8988T (cell line): ENCODE results near the gene GPATCH11.

Experiments used
- DNase-seq: peaks from one replicate; pipeline ENCODE4 v3.0.0; 2011

Gene GPATCH11

DNA sequence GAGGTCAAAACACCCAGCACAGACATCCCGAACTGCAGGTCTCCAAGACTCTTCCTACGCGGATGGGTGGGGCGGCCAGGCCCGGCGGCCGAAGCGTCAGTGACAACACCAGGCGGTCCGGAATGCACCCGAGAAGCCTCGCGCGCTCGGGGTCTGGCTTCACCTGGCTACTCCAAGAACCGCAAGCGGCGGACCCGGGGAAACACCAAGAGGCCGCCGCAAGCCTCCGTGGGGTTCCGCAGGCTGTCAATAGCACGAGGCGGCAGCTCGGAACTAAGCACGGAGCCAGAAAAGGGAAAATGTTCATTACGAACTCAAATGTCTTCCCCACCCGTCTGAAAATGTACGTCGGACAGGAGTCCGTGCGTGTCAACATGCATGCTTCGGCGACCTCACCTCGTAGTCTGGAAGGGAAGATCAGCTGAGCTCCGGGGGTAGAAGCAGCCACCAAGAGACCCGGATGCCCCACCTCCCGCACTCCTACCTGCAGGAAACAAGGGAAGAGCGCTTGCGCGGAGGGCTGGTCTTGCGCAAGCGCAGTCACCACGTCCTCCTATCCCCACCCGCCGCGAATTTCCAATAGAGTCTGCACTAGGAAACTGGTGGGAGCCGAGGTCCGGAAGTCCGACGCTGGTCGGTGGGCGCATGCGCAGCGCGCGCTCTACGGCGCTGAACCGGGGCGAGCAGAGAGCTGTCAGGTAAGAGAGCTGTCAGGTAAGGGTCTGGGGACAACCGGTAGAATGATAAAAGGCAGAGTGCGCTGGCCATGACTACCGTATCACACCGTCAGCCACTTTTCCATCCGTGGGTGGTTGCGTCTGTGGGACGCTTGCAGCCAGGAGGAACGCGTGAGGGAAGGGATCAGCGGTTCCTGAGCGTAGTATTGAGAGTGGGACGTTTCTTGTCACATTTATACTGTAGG lies at the start of gene GPATCH11, which contains the start of gene HEATR5B:
GPATCH11 (plus strand) TSS at position 646 of the 922 bp plus-strand sequence. CDS start 3,864 bp downstream, outside the sequence.
HEATR5B (minus strand) TSS at position 500 of the 922 bp plus-strand sequence. CDS start 958 bp downstream, outside the sequence.
- peak; percentile 76 for DNase-seq

DNA sequence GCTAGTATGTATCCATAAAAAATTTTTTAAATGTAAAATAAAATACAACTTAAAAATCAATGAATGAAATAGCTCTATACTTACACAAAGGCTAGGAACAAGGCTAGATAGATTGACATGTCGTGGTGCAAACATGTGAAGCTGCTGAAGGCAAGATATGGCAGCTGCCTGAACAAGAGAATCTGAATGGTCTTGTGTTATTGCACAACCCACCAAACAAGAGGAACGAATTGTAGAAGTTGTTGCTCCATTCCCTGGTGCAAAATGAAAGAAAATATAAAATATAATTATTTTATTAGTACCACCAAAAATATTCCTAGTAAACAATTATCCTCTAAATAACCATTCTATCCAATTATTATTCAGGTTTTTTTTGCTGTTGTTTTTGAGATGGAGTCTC lies 46.5 kb upstream of the GPATCH11 start:
- no peak for DNase-seq

GRCh38 chr2:37039580-37039979 lies 44.7 kb upstream of the GPATCH11 start:
- no peak for DNase-seq

DNA sequence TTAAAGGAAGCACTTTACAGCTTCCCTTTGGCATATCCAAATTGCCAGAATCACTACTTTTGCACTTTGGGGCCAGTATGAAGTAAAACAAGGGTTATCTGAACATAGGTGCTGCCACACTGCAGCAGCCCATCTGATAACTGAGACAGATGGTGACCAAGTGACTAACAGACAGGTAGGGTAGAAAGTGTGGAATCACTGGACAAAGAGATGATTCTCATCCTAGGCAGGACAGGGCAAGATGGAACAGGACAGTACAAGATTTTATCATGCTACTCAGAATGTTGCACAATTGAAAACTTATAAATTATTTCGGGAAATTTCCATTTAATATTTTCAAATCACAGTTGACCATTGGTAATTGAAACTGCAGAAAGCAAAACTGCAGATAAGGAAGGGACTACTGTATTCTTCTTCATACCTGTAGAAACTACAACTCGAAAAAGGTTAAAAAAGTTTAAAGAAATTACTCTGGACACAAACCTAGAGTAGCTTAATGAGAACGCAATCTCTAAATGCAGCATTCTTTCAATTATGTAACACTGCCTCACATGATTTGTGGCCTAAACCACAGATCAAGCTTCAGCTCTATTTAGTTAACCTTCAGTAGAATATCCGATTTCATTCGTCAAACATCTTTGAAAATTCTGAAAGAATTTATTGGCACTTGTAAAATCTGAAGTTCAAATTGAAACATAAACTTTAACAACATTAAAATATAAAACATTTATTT lies 31.6 kb upstream of the GPATCH11 start:
- DNase-seq, result no peak

DNA sequence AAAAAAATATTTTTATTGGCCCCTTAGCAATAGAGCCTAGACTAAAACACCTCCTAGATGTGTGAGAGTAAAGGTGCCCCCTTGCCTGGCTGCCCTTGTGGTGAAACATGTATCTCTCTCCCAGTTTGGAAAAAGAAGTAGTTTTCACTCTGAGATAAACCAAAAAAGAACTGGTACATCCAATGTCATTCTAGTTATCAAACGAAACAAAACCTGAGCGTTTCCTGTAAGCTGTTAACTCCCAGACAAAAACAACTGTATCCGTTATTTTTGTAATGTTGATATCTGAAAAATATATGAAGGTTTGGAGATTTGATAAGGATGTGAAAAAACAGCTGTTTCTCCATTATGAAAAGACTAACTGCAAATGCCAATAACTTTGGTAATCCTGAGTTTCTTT lies 24.5 kb upstream of the GPATCH11 start:
- no peak for DNase-seq

- DNase-seq, result no peak
Measured at GRCh38 chr2:37060446-37060845, 23.9 kb upstream of the GPATCH11 start.

DNA sequence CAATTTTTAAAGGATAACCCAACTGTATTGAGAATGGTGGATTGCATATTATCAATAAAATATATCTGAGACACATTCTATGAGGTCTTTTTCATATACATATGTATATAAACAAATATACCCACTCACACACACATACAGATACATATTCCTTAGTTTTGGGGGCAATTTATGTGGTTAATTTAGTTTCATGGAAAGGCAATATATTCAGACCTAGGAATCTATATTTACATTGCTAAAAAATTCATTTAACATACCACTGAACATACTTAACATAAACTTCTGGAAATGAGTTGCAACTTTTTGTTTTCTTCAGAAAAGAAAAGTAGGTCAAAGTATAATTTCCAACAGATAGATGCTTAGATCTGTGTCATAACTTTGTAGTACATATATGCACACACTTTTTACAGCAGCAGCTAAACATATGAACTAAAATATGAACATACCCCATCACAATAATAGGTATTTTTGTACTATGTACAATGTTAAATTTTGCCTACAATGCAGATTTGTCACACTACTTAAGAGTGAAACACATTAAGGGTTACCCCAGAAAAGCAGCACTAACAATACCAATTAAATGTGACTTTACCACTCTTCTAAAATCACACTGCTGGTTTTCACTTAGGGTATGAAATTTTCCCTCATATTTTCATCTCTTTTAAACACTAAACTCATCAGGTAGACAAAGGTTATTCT lies 23.2 kb upstream of the GPATCH11 start:
- no peak for DNase-seq

GRCh38 chr2:37061776-37062175 lies 22.5 kb upstream of the GPATCH11 start:
- DNase-seq, result no peak

DNA sequence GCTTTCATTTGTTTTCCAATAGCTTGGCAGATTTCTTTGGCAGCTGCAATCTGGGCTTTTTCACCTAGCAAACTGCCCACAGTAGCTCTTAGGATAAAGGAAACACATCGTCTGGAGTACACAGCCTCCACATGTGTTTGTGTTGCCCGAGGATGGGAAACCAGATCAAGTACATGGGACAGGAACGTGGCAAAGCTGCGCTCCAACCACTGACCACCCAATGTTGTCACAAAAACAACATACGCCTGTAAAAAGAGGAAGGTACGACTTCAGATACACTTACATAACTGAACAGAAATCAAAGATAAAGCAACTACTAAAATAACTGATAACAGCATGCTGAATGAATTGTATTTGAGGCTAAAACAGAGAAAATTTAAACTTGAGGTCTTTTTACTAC lies 15.6 kb upstream of the GPATCH11 start:
- DNase-seq, result no peak

GRCh38 chr2:37070931-37071330 lies 13.4 kb upstream of the GPATCH11 start:
- no peak for DNase-seq

GRCh38 chr2:37080266-37080665 lies 4.1 kb upstream of the GPATCH11 start:
- no peak for DNase-seq

GRCh38 chr2:37080689-37081088 lies 3.6 kb upstream of the GPATCH11 start:
- DNase-seq, result no peak

- no peak for DNase-seq
Measured at GRCh38 chr2:37084797-37085196, 479 bp downstream of the GPATCH11 start.

DNA sequence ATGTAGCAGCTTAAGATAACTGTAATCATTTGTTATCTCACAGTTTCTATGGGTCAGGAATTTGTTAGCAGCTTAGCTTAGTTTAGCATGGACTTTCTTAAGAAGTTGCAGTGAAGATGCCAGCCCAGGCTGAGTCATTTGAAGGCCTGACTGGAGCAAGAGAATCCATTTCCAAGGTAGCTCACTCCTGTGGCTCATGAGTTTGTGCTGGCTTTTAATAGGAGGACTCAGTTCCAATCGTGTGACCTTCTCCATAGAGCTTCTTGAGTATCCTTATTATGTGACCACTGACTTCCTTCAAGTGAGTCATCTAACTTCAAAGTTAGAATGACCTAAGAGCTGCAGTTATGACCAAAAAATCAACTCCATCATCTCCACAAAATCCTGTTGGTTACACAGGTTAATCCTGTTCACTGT lies 1.4 kb downstream of the GPATCH11 start:
- no peak for DNase-seq

DNA sequence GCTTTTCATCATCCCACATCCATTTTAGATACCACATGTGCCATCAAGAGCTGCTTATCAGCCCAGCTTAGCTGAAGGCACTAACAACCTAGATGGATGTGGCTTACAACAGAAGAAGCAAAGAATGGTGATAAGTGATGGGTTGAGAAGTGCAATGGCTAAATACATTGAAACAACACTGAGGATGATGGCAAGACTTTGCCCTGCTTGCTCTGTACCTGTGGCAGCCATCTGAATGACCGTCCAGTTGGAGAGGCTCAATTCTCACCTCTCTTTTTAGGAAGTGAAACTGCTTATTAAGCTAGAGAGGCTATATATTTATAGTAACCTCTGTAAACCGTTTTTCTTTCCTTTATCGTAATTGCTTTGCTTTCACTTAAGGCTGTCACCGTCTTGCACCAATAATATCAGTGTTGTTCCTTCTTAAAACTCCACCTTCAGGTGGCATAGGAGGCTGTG lies 5.7 kb downstream of the GPATCH11 start:
- DNase-seq, result no peak

- no peak for DNase-seq
Measured at GRCh38 chr2:37091873-37092272, 7.6 kb downstream of the GPATCH11 start.

- DNase-seq, result no peak
Measured at GRCh38 chr2:37096568-37096967, 12.2 kb downstream of the GPATCH11 start.

DNA sequence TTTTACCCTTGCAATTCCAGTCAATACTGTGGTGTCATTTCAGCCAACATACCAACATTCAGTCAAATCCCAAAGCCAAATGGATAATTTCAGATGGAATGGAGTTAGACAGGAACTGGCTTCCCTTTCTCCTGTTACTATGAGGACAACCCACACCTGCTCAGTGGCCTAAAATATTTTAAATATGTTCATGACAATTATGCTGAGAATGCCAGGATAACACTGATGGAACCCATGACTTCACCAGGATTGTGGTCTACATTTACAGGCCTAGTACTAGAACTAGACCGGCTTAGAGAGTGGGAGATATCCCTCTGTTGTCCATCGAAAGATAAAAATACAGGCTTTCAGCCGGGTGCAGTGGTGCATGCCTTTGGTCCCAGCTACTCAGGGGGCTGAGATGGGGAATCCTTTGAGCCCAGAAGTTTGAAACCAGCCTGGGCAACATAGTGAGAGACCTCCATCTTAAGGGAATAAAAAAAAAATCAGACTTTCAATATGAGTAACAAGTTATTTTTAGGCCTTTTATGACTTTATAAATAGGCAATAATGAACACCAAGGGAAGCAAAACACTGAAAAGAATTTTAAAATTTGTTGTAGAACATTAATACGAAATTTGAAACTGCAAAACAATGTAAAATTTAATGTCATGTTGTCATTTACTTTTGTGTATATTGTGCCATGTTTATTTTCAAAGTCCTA lies 14.2 kb downstream of the GPATCH11 start:
- no peak for DNase-seq

GRCh38 chr2:37100054-37100453 lies 15.7 kb downstream of the GPATCH11 start:
- no peak for DNase-seq

- DNase-seq, result no peak
Measured at GRCh38 chr2:37102588-37102987, 18.3 kb downstream of the GPATCH11 start.

GRCh38 chr2:37104178-37104577 lies 19.9 kb downstream of the GPATCH11 start:
- no peak for DNase-seq

- DNase-seq, result no peak
Measured at GRCh38 chr2:37105150-37105549, 20.8 kb downstream of the GPATCH11 start.
